HepG2 (cell line): Measurements from ENCODE around the gene ZG16. TPM values are rescaled to one million over a fixed set of nuclear protein-coding genes. Genes with fewer than 3 reads are reported as not detected.

Source experiments
- AKAP8 ChIP-seq: sonication (generic); formaldehyde crosslinking; IDR thresholded peaks from 2 replicates; pipeline ENCODE4 v1.5.1; 2020; ENCODE audit warnings: mild to moderate bottlenecking, missing genetic modification reagents
- FOXC1 ChIP-seq: sonication (generic); formaldehyde crosslinking; IDR thresholded peaks from 2 replicates; pipeline ENCODE4 v1.8.0; 2022; ENCODE audit warnings: mild to moderate bottlenecking, missing genetic modification reagents, borderline replicate concordance
- GPN1 ChIP-seq: sonication (generic); formaldehyde crosslinking; IDR thresholded peaks from 2 replicates; pipeline ENCODE4 v1.5.1; 2020; ENCODE audit warnings: missing genetic modification reagents, borderline replicate concordance
- HES4 ChIP-seq: sonication (generic); formaldehyde crosslinking; IDR thresholded peaks from 2 replicates; pipeline ENCODE4 v1.9.0; 2021; ENCODE audit warnings: mild to moderate bottlenecking, missing genetic modification reagents, borderline replicate concordance
- ISL2 ChIP-seq: sonication (generic); formaldehyde crosslinking; IDR thresholded peaks from 2 replicates; pipeline ENCODE4 v1.5.0; 2020; ENCODE audit warnings: missing genetic modification reagents
- MAFK ChIP-seq, 2 experiments: IDR thresholded peaks in 1 of 2; conservative IDR thresholded peaks in 1 of 2; 2 replicates each; pipeline ENCODE4 v1.6.1; 2011; ENCODE audit warnings: improper control_type of control experiment in 2 of 2, low read length in 2 of 2
- PAX8 ChIP-seq: sonication (generic); formaldehyde crosslinking; IDR thresholded peaks from 2 replicates; pipeline ENCODE4 v1.8.0; 2022; ENCODE audit warnings: mild to moderate bottlenecking, missing genetic modification reagents, borderline replicate concordance
- POGZ ChIP-seq: sonication (generic); formaldehyde crosslinking; IDR thresholded peaks from 2 replicates; pipeline ENCODE4 v1.4.0; 2020; ENCODE audit warnings: mild to moderate bottlenecking, missing genetic modification reagents
- ZFX ChIP-seq: sonication (generic); formaldehyde crosslinking; IDR thresholded peaks from 2 replicates; pipeline ENCODE4 v1.4.0; 2020; ENCODE audit warnings: mild to moderate bottlenecking, low read depth, missing genetic modification reagents, moderate library complexity
- ZNF510 ChIP-seq: sonication (generic); formaldehyde crosslinking; IDR thresholded peaks from 2 replicates; pipeline ENCODE4 v1.4.0; 2020; ENCODE audit warnings: low read depth, mild to moderate bottlenecking, missing genetic modification reagents
- ZNF562 ChIP-seq: sonication (generic); formaldehyde crosslinking; IDR thresholded peaks from 2 replicates; pipeline ENCODE4 v1.8.0; 2022; ENCODE audit warnings: missing genetic modification reagents, borderline replicate concordance
- ZNF614 ChIP-seq: IDR thresholded peaks from 2 replicates; pipeline ENCODE4 v1.6.1; 2018; ENCODE audit warnings: missing biosample characterization, missing genetic modification reagents, inconsistent platforms, borderline replicate concordance
- ZNF75D ChIP-seq: sonication (generic); formaldehyde crosslinking; IDR thresholded peaks from 2 replicates; pipeline ENCODE4 v1.8.1; 2023; ENCODE audit warnings: missing genetic modification reagents, mild to moderate bottlenecking, borderline replicate concordance
- ZZZ3 ChIP-seq: sonication (generic); formaldehyde crosslinking; IDR thresholded peaks from 2 replicates; pipeline ENCODE4 v1.4.0; 2020; ENCODE audit warnings: missing genetic modification reagents, mild to moderate bottlenecking, borderline replicate concordance
- polyA plus RNA-seq, 8 experiments: library from polyadenylated mRNA; depleted of rRNA in 3 of 8; stranded (reverse) in 7 of 8; unstranded in 1 of 8; fragments of >200 nt; fragmentation: Illumina TruSeq in 4 of 8; extraction: Trizol in 4 of 8; gene quantifications; 2 replicates each; pipeline versions ENCODE4 v1.2.1 to v1.2.3, GENCODE V29; 2011 to 2016; ENCODE audit warnings: low read depth in 4 of 8, missing spikeins in 1 of 8, mixed read lengths in 1 of 8; ENCODE audit not compliant: insufficient read depth in 1 of 8
- total RNA-seq, 5 experiments: library from RNA; depleted of rRNA; stranded (reverse); fragments of >200 nt; fragmentation: Illumina TruSeq; extraction: Trizol; gene quantifications; 2 replicates each; pipeline ENCODE4 v1.2.3, GENCODE V29; 2016; ENCODE audit warnings: low read depth in 1 of 5
- TF ChIP-seq, protein P1 (sequence below): IDR thresholded peaks from 2 replicates; pipeline ENCODE4 v1.6.1; 2016; ENCODE audit warnings: control low read depth
- TF ChIP-seq, protein P2 (sequence below), 2 experiments: fragments of 450-650 bp in 1 of 2; sonication (generic) in 1 of 2; formaldehyde crosslinking; IDR thresholded peaks; 2 replicates each; pipeline versions ENCODE4 v1.5.0 to v1.8.0; 2020 to 2022; ENCODE audit warnings: mild to moderate bottlenecking in 1 of 2, missing genetic modification reagents in 1 of 2
- TF ChIP-seq, protein P3 (sequence below): sonication (generic); formaldehyde crosslinking; IDR thresholded peaks from 2 replicates; pipeline ENCODE4 v1.4.0; 2020; ENCODE audit warnings: missing genetic modification reagents, borderline replicate concordance
- TF ChIP-seq, protein P4 (sequence below): sonication (generic); formaldehyde crosslinking; IDR thresholded peaks from 2 replicates; pipeline ENCODE4 v1.4.0; 2020; ENCODE audit warnings: missing genetic modification reagents, borderline replicate concordance

ZG16 gene
- total and polyA plus RNA-seq, 2 of the 13 experiments (the other 11 are each of a cell fraction or from before 2014, with no cell fraction given), result 0.04 to 0.07 TPM

DNA sequence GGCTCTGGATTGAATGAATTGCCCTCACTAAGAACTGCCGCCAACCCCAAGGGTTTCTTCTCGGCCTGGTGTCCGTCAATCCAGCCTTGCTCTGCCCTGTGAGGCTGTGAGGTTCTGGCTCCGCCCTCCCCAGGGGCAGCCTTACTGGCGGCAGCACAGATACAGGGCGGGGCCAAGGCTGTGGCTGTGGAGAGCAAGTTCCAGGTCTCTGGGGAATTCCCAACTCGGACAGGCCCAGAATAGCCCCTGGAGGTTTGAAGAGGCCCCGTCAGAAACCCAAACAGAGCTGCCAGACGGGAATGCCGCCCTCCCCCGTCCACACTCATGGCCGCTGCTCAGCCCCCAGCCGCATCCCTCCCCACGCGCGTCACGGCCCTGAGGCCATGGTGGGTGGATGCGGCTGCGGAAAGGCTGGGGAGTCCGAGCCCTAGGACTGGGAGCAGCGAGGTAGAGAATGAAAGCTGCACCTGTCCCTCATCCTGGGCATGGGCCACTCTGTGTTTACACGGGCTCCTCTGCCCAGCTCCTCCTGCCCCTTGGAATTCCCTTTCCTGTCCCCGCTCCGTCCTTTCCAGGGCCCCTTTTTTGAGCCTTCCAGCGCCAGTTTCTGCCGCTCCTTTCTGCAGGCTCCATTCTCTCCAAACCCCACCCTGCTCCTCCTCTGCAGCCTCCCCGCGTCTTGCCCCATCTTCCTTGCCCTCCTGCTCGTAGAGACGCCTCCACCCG lies 33.3 kb downstream of the ZG16 start (continued):
- TF ChIP-seq, protein P1, sequence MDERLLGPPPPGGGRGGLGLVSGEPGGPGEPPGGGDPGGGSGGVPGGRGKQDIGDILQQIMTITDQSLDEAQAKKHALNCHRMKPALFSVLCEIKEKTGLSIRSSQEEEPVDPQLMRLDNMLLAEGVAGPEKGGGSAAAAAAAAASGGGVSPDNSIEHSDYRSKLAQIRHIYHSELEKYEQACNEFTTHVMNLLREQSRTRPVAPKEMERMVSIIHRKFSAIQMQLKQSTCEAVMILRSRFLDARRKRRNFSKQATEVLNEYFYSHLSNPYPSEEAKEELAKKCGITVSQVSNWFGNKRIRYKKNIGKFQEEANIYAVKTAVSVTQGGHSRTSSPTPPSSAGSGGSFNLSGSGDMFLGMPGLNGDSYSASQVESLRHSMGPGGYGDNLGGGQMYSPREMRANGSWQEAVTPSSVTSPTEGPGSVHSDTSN (CRISPR knock-in tag), result peak; percentile 78
- 0 out of 2 replicates have a peak, but pooled peaks have one; percentile 6 for TF ChIP-seq ZNF614 (CRISPR knock-in tag)
- TF ChIP-seq AKAP8, result peak; percentile 90; the same call in 1 of the 2 replicates
- TF ChIP-seq HES4 (CRISPR knock-in tag), result no peak
- peak; percentile 26; the same call in 1 of the 2 replicates for TF ChIP-seq POGZ (CRISPR knock-in tag)
- no peak for TF ChIP-seq ZNF75D
- TF ChIP-seq ISL2 (CRISPR knock-in tag), result peak; percentile 61; the same call in 1 of the 2 replicates
- TF ChIP-seq FOXC1 (CRISPR knock-in tag), result 0 out of 2 replicates have a peak, but pooled peaks have one; percentile 47
- no peak; the same call in 1 of the 2 replicates for TF ChIP-seq ZZZ3 (CRISPR knock-in tag)
- peak; percentile 65 for TF ChIP-seq ZFX (CRISPR knock-in tag)
- TF ChIP-seq, protein P2, sequence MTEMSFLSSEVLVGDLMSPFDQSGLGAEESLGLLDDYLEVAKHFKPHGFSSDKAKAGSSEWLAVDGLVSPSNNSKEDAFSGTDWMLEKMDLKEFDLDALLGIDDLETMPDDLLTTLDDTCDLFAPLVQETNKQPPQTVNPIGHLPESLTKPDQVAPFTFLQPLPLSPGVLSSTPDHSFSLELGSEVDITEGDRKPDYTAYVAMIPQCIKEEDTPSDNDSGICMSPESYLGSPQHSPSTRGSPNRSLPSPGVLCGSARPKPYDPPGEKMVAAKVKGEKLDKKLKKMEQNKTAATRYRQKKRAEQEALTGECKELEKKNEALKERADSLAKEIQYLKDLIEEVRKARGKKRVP (CRISPR knock-in tag; IDR thresholded peaks at IDR 0.05), result no peak
- no peak for TF ChIP-seq PAX8 (CRISPR knock-in tag)
- TF ChIP-seq, protein P3, sequence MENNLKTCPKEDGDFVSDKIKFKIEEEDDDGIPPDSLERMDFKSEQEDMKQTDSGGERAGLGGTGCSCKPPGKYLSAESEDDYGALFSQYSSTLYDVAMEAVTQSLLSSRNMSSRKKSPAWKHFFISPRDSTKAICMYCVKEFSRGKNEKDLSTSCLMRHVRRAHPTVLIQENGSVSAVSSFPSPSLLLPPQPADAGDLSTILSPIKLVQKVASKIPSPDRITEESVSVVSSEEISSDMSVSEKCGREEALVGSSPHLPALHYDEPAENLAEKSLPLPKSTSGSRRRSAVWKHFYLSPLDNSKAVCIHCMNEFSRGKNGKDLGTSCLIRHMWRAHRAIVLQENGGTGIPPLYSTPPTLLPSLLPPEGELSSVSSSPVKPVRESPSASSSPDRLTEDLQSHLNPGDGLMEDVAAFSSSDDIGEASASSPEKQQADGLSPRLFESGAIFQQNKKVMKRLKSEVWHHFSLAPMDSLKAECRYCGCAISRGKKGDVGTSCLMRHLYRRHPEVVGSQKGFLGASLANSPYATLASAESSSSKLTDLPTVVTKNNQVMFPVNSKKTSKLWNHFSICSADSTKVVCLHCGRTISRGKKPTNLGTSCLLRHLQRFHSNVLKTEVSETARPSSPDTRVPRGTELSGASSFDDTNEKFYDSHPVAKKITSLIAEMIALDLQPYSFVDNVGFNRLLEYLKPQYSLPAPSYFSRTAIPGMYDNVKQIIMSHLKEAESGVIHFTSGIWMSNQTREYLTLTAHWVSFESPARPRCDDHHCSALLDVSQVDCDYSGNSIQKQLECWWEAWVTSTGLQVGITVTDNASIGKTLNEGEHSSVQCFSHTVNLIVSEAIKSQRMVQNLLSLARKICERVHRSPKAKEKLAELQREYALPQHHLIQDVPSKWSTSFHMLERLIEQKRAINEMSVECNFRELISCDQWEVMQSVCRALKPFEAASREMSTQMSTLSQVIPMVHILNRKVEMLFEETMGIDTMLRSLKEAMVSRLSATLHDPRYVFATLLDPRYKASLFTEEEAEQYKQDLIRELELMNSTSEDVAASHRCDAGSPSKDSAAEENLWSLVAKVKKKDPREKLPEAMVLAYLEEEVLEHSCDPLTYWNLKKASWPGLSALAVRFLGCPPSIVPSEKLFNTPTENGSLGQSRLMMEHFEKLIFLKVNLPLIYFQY (CRISPR knock-in tag), result peak; percentile 65; the same call in 1 of the 2 replicates
- no peak for TF ChIP-seq ZNF562 (CRISPR knock-in tag)
- no peak for TF ChIP-seq MAFK (conservative IDR thresholded peaks at IDR 0.05 in 1 of 2, IDR thresholded peaks at IDR 0.05 in 1 of 2; ENCODE audit: low read length in 2 of 2)
- no peak for TF ChIP-seq ZNF510 (CRISPR knock-in tag)
- no peak for TF ChIP-seq GPN1
- TF ChIP-seq, protein P4, sequence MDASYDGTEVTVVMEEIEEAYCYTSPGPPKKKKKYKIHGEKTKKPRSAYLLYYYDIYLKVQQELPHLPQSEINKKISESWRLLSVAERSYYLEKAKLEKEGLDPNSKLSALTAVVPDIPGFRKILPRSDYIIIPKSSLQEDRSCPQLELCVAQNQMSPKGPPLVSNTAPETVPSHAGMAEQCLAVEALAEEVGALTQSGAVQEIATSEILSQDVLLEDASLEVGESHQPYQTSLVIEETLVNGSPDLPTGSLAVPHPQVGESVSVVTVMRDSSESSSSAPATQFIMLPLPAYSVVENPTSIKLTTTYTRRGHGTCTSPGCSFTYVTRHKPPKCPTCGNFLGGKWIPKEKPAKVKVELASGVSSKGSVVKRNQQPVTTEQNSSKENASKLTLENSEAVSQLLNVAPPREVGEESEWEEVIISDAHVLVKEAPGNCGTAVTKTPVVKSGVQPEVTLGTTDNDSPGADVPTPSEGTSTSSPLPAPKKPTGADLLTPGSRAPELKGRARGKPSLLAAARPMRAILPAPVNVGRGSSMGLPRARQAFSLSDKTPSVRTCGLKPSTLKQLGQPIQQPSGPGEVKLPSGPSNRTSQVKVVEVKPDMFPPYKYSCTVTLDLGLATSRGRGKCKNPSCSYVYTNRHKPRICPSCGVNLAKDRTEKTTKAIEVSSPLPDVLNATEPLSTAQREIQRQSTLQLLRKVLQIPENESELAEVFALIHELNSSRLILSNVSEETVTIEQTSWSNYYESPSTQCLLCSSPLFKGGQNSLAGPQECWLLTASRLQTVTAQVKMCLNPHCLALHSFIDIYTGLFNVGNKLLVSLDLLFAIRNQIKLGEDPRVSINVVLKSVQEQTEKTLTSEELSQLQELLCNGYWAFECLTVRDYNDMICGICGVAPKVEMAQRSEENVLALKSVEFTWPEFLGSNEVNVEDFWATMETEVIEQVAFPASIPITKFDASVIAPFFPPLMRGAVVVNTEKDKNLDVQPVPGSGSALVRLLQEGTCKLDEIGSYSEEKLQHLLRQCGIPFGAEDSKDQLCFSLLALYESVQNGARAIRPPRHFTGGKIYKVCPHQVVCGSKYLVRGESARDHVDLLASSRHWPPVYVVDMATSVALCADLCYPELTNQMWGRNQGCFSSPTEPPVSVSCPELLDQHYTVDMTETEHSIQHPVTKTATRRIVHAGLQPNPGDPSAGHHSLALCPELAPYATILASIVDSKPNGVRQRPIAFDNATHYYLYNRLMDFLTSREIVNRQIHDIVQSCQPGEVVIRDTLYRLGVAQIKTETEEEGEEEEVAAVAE (CRISPR knock-in tag), result 0 out of 2 replicates have a peak, but pooled peaks have one; percentile 18
